Duodenal mucosa (tissue), 2 donors: ENCODE results near the gene DYSF.
"Not testable (repeated sequence)": the region's sequence is repeated elsewhere in the genome, so short reads cannot be mapped to it uniquely, and the experiment has no call there.

ENCODE experiments used
- H3K27ac ChIP-seq: one replicate; pipeline ENCODE4 v1.7.0; 2013; ENCODE audit warnings: low read depth, low read length
- H3K27me3 ChIP-seq, 2 donors: one replicate each; pipeline ENCODE4 v1.7.0; 2013; ENCODE audit warnings: low read length in 2 of 2, control low read depth in 1 of 2; ENCODE audit not compliant: insufficient read depth in 2 of 2, control insufficient read depth in 1 of 2
- H3K36me3 ChIP-seq, 2 donors: one replicate each; pipeline ENCODE4 v1.7.0; 2013; ENCODE audit warnings: low read length in 2 of 2, control low read depth in 1 of 2; ENCODE audit not compliant: insufficient read depth in 2 of 2, control insufficient read depth in 1 of 2
- H3K4me1 ChIP-seq, 2 donors: one replicate each; pipeline ENCODE4 v1.7.0; 2013; ENCODE audit warnings: low read length in 2 of 2, control low read depth in 1 of 2; ENCODE audit not compliant: insufficient read depth in 2 of 2, control insufficient read depth in 1 of 2
- H3K4me3 ChIP-seq, 2 donors: one replicate each; pipeline ENCODE4 v1.7.0; 2013; ENCODE audit warnings: low read length in 2 of 2, low read depth in 1 of 2
- H3K9ac ChIP-seq, 2 donors: one replicate each; pipeline ENCODE4 v1.7.0; 2013; ENCODE audit warnings: low read length in 2 of 2, low read depth in 1 of 2
- H3K9me3 ChIP-seq, 2 donors: one replicate each; pipeline ENCODE4 v1.7.0; 2013; ENCODE audit warnings: low read length in 2 of 2, control low read depth in 1 of 2; ENCODE audit not compliant: control insufficient read depth in 1 of 2

The DYSF gene

DNA sequence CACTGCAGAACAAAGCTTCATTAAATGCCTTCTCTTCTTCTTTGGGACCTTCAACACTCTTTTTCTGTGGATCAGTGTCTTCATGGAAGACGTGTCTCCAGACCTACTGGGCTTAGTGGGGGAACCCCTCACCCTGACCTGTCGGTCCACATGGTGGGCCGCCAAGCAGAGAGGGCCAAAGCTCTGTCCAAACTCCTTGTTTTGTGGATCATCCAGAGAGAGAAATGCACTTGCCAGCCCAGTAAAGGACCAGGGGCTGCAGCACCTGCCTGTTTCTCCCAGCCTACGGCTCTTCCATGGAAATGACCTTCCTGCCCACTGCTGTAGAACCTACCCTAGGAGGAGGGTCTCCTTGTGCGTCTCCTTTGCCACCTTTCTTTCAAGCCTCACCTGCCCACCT is 25.9 kb downstream of the DYSF start:
- Histone ChIP-seq H3K4me1 (no peaks in the 10 kb centered on the region), H3K9ac (no peak overlapping the region), H3K4me3 (no peak overlapping the region), H3K27ac (no peak overlapping the region), H3K36me3 (no peaks in the 10 kb centered on the region), H3K27me3 (no peaks in the 10 kb centered on the region), H3K9me3 (no peaks in the 10 kb centered on the region)

DNA sequence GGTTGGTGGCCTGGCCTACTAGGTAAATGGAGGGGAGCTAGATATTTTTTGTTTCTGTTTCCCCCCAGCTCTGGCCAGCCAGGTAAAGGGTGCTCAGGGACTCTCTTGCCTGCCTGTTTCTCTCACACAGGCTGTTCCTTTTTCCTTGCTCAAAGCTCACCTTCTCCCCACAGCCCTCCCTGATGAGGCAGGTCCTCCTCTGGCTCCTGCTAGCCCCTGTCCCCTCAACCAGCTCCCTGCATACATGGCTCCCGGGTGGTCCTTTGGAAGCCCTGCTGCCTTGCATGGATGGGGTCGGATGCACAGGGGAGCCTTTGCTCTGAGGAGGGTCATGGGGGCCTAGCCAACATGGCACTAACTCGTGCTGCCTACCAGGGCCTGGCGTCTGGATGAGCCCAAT is 27.8 kb downstream of the DYSF start:
- H3K4me3 ChIP-seq: no peak overlapping the region

DNA sequence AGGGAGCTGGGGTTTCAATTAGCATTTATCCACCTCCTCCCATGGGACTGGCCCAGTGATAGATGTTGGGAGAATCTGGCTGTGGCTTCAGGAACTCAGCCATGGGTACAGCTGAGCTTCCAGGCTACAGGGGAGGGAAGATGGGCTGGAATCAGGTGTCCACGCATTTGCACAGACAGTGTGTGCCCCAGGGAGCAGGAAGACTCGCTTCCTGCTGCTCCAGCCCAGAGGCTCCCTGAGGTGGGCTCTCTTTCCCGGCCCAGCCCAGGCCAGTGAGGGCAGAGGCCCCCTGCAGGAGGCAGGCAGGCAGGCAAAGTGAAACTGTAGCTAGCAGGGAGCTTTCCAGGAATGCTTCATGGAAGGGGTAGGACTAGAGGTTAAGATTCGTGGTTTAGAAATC is 28.7 kb downstream of the DYSF start:
- H3K9ac ChIP-seq: no peak overlapping the region
- H3K27ac ChIP-seq: no peak overlapping the region
- no peaks in the 10 kb centered on the region for H3K4me1 ChIP-seq
- no peak overlapping the region for H3K4me3 ChIP-seq
- H3K27me3 ChIP-seq: no peaks in the 10 kb centered on the region
- no peaks in the 10 kb centered on the region for H3K9me3 ChIP-seq
- no peaks in the 10 kb centered on the region for H3K36me3 ChIP-seq

More for the DNA sequence above, 27.8 kb downstream of the DYSF start:
- H3K27me3 ChIP-seq: no peaks in the 10 kb centered on the region
- no peaks in the 10 kb centered on the region for H3K9me3 ChIP-seq
- H3K36me3 ChIP-seq: no peaks in the 10 kb centered on the region
- no peak overlapping the region for H3K27ac ChIP-seq
- no peaks in the 10 kb centered on the region for H3K4me1 ChIP-seq
- H3K9ac ChIP-seq: no peak overlapping the region

DNA sequence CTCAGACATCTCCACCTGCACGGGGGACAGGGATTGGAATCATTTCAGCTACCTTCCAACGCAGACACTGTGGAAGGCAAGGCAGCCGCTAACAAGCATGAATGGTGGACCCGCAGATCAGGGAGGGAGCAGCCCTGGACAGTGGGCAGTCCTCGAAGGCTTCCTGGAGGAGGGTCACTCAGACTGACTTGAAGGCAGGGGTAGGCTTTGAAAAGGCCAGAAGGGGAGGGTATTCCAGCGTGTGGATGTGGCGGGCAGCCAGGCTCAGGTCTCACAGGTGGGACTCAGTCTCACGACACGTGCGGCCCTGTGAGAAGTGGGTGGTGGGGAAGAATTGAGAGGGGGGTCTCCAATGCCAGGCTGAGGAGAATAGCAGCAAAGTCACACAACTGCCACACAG is 29.9 kb downstream of the DYSF start:
- no peaks in the 10 kb centered on the region for H3K27me3 ChIP-seq
- no peak overlapping the region for H3K9ac ChIP-seq
- no peaks in the 10 kb centered on the region for H3K4me1 ChIP-seq
- no peak overlapping the region for H3K4me3 ChIP-seq
- H3K27ac ChIP-seq: no peak overlapping the region
- no peaks in the 10 kb centered on the region for H3K9me3 ChIP-seq
- H3K36me3 ChIP-seq: no peaks in the 10 kb centered on the region

DNA sequence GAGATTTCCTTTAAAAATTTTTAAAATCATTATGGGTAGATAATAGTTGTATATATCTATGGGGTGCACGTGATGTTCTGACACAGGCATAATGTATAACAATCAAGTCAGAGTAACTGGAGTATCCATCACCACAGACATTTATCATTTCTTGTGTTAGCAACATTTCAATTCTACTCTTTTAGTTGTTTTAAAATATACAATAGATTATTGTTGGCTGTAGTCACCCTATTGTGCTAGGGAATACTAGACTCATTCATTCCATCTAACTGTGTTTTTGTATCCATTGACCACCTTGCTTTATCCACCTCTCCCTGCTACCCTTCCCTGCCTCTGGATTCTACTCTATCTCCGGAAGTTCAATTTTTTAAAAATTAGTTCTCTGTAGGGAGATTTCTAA is 31.0 kb downstream of the DYSF start:
- no peaks in the 10 kb centered on the region for H3K27me3 ChIP-seq
- no peak overlapping the region for H3K9ac ChIP-seq
- H3K27ac ChIP-seq: no peak overlapping the region
- no peak overlapping the region for H3K4me3 ChIP-seq
- H3K36me3 ChIP-seq: no peaks in the 10 kb centered on the region
- H3K4me1 ChIP-seq: no peaks in the 10 kb centered on the region
- no peaks in the 10 kb centered on the region for H3K9me3 ChIP-seq

DNA sequence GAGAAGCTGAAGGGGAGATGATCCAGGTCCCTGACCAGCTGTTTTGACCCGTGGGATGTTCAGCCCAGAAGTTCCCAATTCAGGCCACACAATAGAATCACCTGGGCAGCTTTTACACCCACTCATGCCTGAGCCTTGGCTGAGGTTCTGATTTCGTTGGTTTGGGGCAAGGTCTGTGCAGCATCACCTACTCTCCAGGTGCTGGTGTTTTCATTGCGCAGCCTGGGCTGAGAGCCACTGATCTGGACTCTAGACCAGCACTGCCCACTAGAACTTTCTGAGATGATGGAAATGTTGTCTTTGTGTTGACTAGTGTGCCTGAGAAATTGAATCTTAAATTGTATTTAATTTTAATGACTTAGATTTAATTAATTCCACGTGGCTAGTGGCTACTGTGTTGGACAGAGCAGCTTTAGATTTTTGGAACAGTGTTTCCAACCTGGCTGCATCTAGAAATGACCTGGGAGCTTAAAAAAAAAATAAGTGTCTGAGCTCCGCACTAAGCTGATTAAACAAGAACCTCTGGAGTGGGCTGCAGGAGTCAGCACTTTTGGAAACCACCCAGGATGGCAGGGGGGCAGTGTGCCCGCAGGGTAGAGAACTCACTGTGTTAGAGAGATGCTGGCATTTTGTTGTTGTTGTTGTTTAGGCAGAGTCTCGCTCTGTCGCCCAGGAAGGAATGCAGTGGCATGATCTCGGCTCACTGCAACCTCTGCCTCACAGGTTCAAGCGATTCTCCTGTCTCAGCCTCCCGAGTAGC is 33.7 kb downstream of the DYSF start:
- no peaks in the 10 kb centered on the region for H3K36me3 ChIP-seq
- H3K4me1 ChIP-seq: no peaks in the 10 kb centered on the region
- H3K9me3 ChIP-seq: no peaks in the 10 kb centered on the region
- H3K4me3 ChIP-seq: no peak overlapping the region
- no peak overlapping the region for H3K9ac ChIP-seq
- H3K27me3 ChIP-seq: no peaks in the 10 kb centered on the region
- no peak overlapping the region for H3K27ac ChIP-seq

DNA sequence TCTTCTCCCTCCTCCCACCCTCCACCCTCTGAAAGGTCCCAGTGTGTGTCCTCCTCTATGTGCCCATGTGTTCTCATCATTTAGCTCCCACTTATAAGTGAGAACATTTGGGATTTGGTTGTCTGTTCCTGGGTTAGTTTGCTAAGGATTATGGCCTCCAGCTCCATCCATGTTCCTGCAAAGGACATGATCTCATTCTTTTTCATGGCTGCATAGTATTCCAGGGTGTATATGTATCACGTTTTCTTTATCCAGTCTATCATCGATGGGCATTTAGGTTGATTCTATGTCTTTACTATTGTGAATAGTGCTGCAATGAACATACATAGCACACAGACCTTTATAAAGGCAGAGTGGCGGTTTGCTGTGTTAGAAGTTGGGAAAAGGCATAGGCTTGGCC is 38.2 kb downstream of the DYSF start:
- H3K9ac ChIP-seq, H3K9me3 ChIP-seq, H3K27ac ChIP-seq, H3K36me3 ChIP-seq, H3K27me3 ChIP-seq, H3K4me3 ChIP-seq, H3K4me1 ChIP-seq: not testable (repeated sequence)

DNA sequence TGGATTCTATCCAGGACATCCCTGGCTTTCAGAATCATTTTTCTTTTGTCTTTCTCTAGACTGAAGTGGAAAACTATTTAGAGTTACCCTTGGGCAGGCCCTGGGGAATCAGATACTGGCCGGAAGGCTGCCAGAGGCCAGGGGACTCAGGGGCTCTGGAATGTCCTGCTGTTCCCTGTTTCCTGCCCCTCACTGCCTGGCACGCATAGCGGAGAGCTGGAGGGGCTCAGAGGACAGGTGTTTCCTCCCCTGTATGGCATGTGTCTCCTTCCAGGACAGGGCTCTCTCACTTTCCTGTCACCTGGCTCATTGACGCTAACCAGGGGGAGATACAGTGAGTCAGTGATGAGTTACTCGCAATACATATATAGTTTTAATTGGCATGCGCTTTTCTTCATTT is 38.8 kb downstream of the DYSF start:
- no peak overlapping the region for H3K4me3 ChIP-seq
- H3K4me1 ChIP-seq: no peaks in the 10 kb centered on the region
- no peak overlapping the region for H3K9ac ChIP-seq
- no peak overlapping the region for H3K27ac ChIP-seq
- H3K9me3 ChIP-seq: no peaks in the 10 kb centered on the region
- no peaks in the 10 kb centered on the region for H3K36me3 ChIP-seq
- no peaks in the 10 kb centered on the region for H3K27me3 ChIP-seq

DNA sequence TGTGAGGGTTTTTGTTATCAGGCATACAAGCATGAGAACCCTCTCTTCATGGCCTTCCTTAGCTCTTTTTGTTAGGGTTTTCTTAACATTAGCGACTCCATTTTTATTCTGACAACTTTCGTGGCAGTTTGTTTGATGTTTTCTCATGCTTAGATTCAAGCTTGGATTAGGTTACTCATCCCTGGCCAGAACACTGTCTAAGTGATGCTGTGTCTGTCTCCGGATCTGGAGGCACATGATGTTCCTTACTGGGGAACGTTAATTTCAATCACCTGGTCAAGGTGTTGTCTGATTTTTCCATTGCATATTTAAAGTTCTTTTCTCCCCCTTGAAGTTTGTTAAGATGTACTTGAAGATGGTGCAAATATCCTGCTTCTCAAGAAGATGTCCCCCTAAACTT is 40.7 kb downstream of the DYSF start:
- Histone ChIP-seq H3K36me3 (no peaks in the 10 kb centered on the region), H3K4me1 (no peaks in the 10 kb centered on the region), H3K4me3 (no peak overlapping the region), H3K9ac (no peak overlapping the region), H3K27ac (no peak overlapping the region), H3K9me3 (no peaks in the 10 kb centered on the region), H3K27me3 (no peaks in the 10 kb centered on the region)

DNA sequence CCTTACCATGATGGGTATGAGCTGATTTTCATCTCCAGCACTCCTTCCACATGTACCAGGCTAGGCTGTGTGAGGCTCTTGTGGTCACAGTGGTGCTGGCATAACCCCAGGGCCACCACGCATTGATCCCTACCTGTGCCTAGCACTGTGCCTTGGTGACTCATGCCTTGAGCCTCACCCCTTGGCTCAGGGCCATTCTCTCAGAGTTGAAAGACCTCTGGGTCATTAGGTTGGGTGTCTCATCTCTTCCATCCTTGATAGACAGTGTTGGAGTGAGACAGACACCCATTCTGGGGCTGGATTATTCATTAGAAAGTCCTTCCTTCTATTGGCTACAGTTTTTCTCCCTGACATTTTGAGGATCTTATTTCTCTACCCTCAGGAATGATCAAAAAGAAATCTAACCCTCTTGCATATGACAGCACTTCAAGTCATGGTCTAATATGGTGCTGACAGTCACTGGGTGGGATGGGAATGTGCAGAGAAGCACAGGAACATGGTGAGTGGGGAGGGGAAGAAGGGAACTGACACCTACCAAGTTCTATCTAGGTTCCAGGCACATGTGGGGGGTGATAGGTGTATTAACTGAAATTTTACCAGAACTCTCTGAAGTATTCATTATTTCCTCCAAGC is 41.3 kb downstream of the DYSF start:
- no peaks in the 10 kb centered on the region for H3K27me3 ChIP-seq
- H3K9me3 ChIP-seq: no peaks in the 10 kb centered on the region
- no peaks in the 10 kb centered on the region for H3K36me3 ChIP-seq
- no peaks in the 10 kb centered on the region for H3K4me1 ChIP-seq
- no peak overlapping the region for H3K27ac ChIP-seq
- no peak overlapping the region for H3K9ac ChIP-seq
- H3K4me3 ChIP-seq: no peak overlapping the region
